HL-60 (cell line): ENCODE results near the gene MAP7D1.

Experiments
- POLR2AphosphoS5 ChIP-seq: IDR thresholded peaks from 2 replicates; pipeline ENCODE4 v1.6.1; 2012; ENCODE audit warnings: low read depth
- SPI1 ChIP-seq: IDR thresholded peaks from 2 replicates; pipeline ENCODE4 v1.6.1; 2012; ENCODE audit warnings: low read depth, mild to moderate bottlenecking, borderline replicate concordance
- TF ChIP-seq, protein P1 (sequence below): IDR thresholded peaks from one replicate; pipeline ENCODE4 v1.5.1; 2011; ENCODE audit warnings: low read length, control low read depth, inconsistent platforms; ENCODE audit not compliant: insufficient read depth

DNA sequence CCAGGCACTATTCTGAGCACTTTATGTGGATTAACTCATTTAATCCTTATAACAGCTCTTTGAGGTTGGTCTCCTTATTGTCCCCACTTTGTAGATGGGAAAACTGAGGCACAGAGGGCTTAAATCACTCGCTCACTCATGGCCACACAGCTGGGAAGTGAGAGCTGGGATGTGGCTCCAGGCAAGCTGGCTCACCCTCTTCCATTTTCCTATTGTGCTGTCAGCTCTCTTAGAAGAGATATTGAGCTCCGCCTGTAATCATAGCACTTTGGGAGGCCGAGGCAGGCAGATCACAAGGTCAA, 27.1 kb upstream of the MAP7D1 start:
- TF ChIP-seq, protein P1, sequence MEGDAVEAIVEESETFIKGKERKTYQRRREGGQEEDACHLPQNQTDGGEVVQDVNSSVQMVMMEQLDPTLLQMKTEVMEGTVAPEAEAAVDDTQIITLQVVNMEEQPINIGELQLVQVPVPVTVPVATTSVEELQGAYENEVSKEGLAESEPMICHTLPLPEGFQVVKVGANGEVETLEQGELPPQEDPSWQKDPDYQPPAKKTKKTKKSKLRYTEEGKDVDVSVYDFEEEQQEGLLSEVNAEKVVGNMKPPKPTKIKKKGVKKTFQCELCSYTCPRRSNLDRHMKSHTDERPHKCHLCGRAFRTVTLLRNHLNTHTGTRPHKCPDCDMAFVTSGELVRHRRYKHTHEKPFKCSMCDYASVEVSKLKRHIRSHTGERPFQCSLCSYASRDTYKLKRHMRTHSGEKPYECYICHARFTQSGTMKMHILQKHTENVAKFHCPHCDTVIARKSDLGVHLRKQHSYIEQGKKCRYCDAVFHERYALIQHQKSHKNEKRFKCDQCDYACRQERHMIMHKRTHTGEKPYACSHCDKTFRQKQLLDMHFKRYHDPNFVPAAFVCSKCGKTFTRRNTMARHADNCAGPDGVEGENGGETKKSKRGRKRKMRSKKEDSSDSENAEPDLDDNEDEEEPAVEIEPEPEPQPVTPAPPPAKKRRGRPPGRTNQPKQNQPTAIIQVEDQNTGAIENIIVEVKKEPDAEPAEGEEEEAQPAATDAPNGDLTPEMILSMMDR = no peak
- TF ChIP-seq POLR2AphosphoS5 = no peak
- TF ChIP-seq SPI1 = no peak
